GM23338 (cell line): Measurements from ENCODE around the gene PRDM11. TPM values are rescaled to one million over a fixed set of nuclear protein-coding genes. Genes with fewer than 3 reads are reported as not detected.

Experiments used
- ATAC-seq: fragments of 200-7000 bp; cut with Tn5 transposase; 3 replicates; pipeline ENCODE4 v1.9.1; 2020
- DNase-seq: peaks from one replicate; pipeline ENCODE4 v3.0.0-alpha.2; 2015; ENCODE audit warnings: low spot score
- H2AFZ ChIP-seq: fragments of 200-600 bp; sonication (generic); 2 replicates; pipeline ENCODE4 v1.8.0; 2016; ENCODE audit warnings: antibody characterized with exemption, mild to moderate bottlenecking, moderate library complexity
- H3F3A ChIP-seq: fragments of 200-600 bp; sonication (generic); replicated peaks from 2 replicates; pipeline ENCODE4 v1.8.0; 2017; ENCODE audit warnings: antibody characterized with exemption, mixed run types, low read depth
- H3K27ac ChIP-seq: fragments of 200-600 bp; sonication (generic); 2 replicates; pipeline ENCODE4 v1.6.1; 2016; ENCODE audit warnings: low read depth
- H3K27me3 ChIP-seq: fragments of 200-600 bp; sonication (generic); 2 replicates; pipeline ENCODE4 v1.8.0; 2016; ENCODE audit warnings: mild to moderate bottlenecking, mixed run types, moderate library complexity; ENCODE audit not compliant: insufficient read depth
- H3K36me3 ChIP-seq: fragments of 200-600 bp; sonication (generic); 2 replicates; pipeline ENCODE4 v1.8.0; 2016; ENCODE audit warnings: mild to moderate bottlenecking; ENCODE audit not compliant: insufficient read depth
- H3K4me1 ChIP-seq: fragments of 200-600 bp; sonication (generic); 2 replicates; pipeline ENCODE4 v1.8.0; 2016; ENCODE audit warnings: mild to moderate bottlenecking, moderate library complexity; ENCODE audit not compliant: insufficient read depth
- H3K4me2 ChIP-seq: fragments of 200-600 bp; sonication (generic); 2 replicates; pipeline ENCODE4 v1.7.1; 2017; ENCODE audit warnings: mixed run types
- H3K4me3 ChIP-seq: fragments of 200-600 bp; sonication (generic); 2 replicates; pipeline ENCODE4 v1.6.1; 2016; ENCODE audit warnings: mixed run types
- H3K79me2 ChIP-seq: fragments of 200-600 bp; sonication (generic); replicated peaks from 2 replicates; pipeline ENCODE4 v1.8.0; 2017; ENCODE audit warnings: mild to moderate bottlenecking; ENCODE audit not compliant: insufficient read depth
- H3K9me2 ChIP-seq: fragments of 200-600 bp; sonication (generic); 2 replicates; pipeline ENCODE4 v1.8.0; 2017; ENCODE audit not compliant: insufficient read depth
- H4K20me1 ChIP-seq: fragments of 200-600 bp; sonication (generic); replicated peaks from 2 replicates; pipeline ENCODE4 v1.8.0; 2017; ENCODE audit warnings: mild to moderate bottlenecking; ENCODE audit not compliant: insufficient read depth
- H3K27ac Mint-ChIP-seq: 2 replicates; pipeline ENCODE4 v1.8.0; 2020; ENCODE audit warnings: inconsistent platforms, mild to moderate bottlenecking, moderate library complexity, mixed read lengths
- H3K27me3 Mint-ChIP-seq: 3 replicates; pipeline ENCODE4 v1.8.0; 2022; ENCODE audit warnings: low read depth, mild to moderate bottlenecking, moderate library complexity, mixed read lengths, inconsistent platforms; ENCODE audit not compliant: insufficient read depth, poor library complexity
- H3K36me3 Mint-ChIP-seq: 3 replicates; pipeline ENCODE4 v1.8.0; 2021; ENCODE audit warnings: low read depth, mild to moderate bottlenecking, inconsistent platforms, moderate library complexity, mixed read lengths
- H3K4me1 Mint-ChIP-seq: 3 replicates; pipeline ENCODE4 v1.8.0; 2020; ENCODE audit warnings: mild to moderate bottlenecking, inconsistent platforms, mixed read lengths
- H3K4me3 Mint-ChIP-seq: 3 replicates; pipeline ENCODE4 v1.8.0; 2021; ENCODE audit warnings: moderate library complexity, mild to moderate bottlenecking, inconsistent platforms, mixed read lengths
- H3K9me3 Mint-ChIP-seq: 3 replicates; pipeline ENCODE4 v1.8.0; 2020; ENCODE audit warnings: moderate library complexity, mild to moderate bottlenecking, inconsistent platforms, mixed read lengths
- CTCF ChIP-seq, 2 experiments: fragments of 200-600 bp in 1 of 2; sonication (generic) in 1 of 2; conservative IDR thresholded peaks; 2 replicates each; pipeline versions ENCODE4 v1.5.1 to v1.6.1; 2016 to 2017; ENCODE audit warnings: antibody characterized with exemption in 2 of 2, low read depth in 2 of 2, mild to moderate bottlenecking in 2 of 2, moderate library complexity in 1 of 2
- EZH2 ChIP-seq: fragments of 200-600 bp; sonication (generic); IDR thresholded peaks from one replicate; pipeline ENCODE4 v1.8.0; 2017; ENCODE audit warnings: antibody characterized with exemption, mild to moderate bottlenecking, low read depth; ENCODE audit not compliant: unreplicated experiment
- JUNB ChIP-seq: IDR thresholded peaks from one replicate; pipeline ENCODE4 v1.6.1; 2016; ENCODE audit warnings: antibody characterized with exemption; ENCODE audit not compliant: unreplicated experiment
- NANOG ChIP-seq: IDR thresholded peaks from 2 replicates; pipeline ENCODE4 v1.6.1; 2016; ENCODE audit warnings: antibody characterized with exemption, borderline replicate concordance
- STAT1 ChIP-seq: IDR thresholded peaks from one replicate; pipeline ENCODE4 v1.6.1; 2016; ENCODE audit warnings: antibody characterized with exemption; ENCODE audit not compliant: unreplicated experiment
- ZNF114 ChIP-seq: fragments of 250-450 bp; sonication (Bioruptor Pico); IDR thresholded peaks from 2 replicates; pipeline ENCODE4 v1.5.0; 2020; ENCODE audit warnings: mild to moderate bottlenecking, moderate library complexity
- ZNF331 ChIP-seq: fragments of 250-450 bp; sonication (Bioruptor Pico); IDR thresholded peaks from 2 replicates; pipeline ENCODE4 v1.5.0; 2020; ENCODE audit warnings: low read depth, mild to moderate bottlenecking, moderate library complexity
- polyA plus RNA-seq: library from polyadenylated mRNA; unstranded; fragments of >200 nt; fragmentation: Nextera tagmentation; extraction: Ambion mirVana; gene quantifications from 2 replicates; pipeline ENCODE4 v1.2.1, GENCODE V29; 2016
- total RNA-seq: library from RNA; depleted of rRNA; stranded (reverse); fragments of >200 nt; shearing (Covaris generic); gene quantifications from 2 replicates; pipeline ENCODE4 v1.2.3, GENCODE V29; 2014

PRDM11 gene
- total and polyA plus RNA-seq, 2 experiments from 2014 or later, result 0.97 to 10.4 TPM

- no peaks in the 10 kb centered on the region for H3K9me3 Mint-ChIP-seq
- Histone ChIP-seq H3K4me1 (no peaks in the 10 kb centered on the region; the same call in 1 of the 2 replicates), H3K4me3 (no peak overlapping the region), H3K4me2 (no peak overlapping the region), H4K20me1 (no peaks in the 10 kb centered on the region; the same call in 1 of the 2 replicates), H3K9me2 (no peaks in the 10 kb centered on the region; the same call in 1 of the 2 replicates), H2AFZ (no peak overlapping the region), H3K27ac (no peak overlapping the region), H3K36me3 (no peaks in the 10 kb centered on the region), H3F3A (no peaks in the 10 kb centered on the region), H3K79me2 (no peaks in the 10 kb centered on the region), H3K27me3 (no peaks in the 10 kb centered on the region)
- peaks cover 3% of the 10 kb centered on the region for H3K27me3 Mint-ChIP-seq
- no peak for TF ChIP-seq ZNF114 (CRISPR knock-in tag)
- H3K36me3 Mint-ChIP-seq, result peaks cover 6% of the 10 kb centered on the region; the same call in 1 of the 3 replicates
- no peak overlapping the region for H3K4me3 Mint-ChIP-seq
- DNase-seq, result no peak
- H3K4me1 Mint-ChIP-seq, result no peaks in the 10 kb centered on the region
- no peak for ATAC-seq
- H3K27ac Mint-ChIP-seq, result no peak overlapping the region
Measured at GRCh38 chr11:45219411-45219810, 73.0 kb downstream of the PRDM11 start.

GRCh38 chr11:45223496-45223895 is 77.1 kb downstream of the PRDM11 start:
- no peak overlapping the region for H2AFZ ChIP-seq
- no peak for ATAC-seq
- Mint-ChIP-seq H3K9me3 (no peaks in the 10 kb centered on the region), H3K36me3 (peaks cover 25% of the 10 kb centered on the region), H3K4me1 (no peaks in the 10 kb centered on the region), H3K27ac (no peak overlapping the region), H3K27me3 (peaks cover 2% of the 10 kb centered on the region), H3K4me3 (no peak overlapping the region)
- no peak for DNase-seq
- H3F3A ChIP-seq, result no peaks in the 10 kb centered on the region
- H3K27ac ChIP-seq, result no peak overlapping the region
- no peaks in the 10 kb centered on the region for H3K79me2 ChIP-seq
- no peaks in the 10 kb centered on the region for H3K4me1 ChIP-seq
- no peak overlapping the region for H3K4me3 ChIP-seq
- TF ChIP-seq CTCF (conservative IDR thresholded peaks at IDR 0.05; ENCODE audit: low read depth in 2 of 2), result no peak
- TF ChIP-seq ZNF331, result no peak
- no peak for TF ChIP-seq JUNB
- no peak for TF ChIP-seq EZH2
- no peak for TF ChIP-seq STAT1
- no peak for TF ChIP-seq NANOG
- no peaks in the 10 kb centered on the region for H3K27me3 ChIP-seq
- no peaks in the 10 kb centered on the region for H3K36me3 ChIP-seq
- H4K20me1 ChIP-seq, result peaks cover 2% of the 10 kb centered on the region
- H3K9me2 ChIP-seq, result no peaks in the 10 kb centered on the region; the same call in 1 of the 2 replicates
- H3K4me2 ChIP-seq, result no peak overlapping the region

- peaks cover 25% of the 10 kb centered on the region for H3K36me3 Mint-ChIP-seq
- ATAC-seq, result no peak
- H3K9me3 Mint-ChIP-seq, result no peaks in the 10 kb centered on the region
Measured at GRCh38 chr11:45224766-45225165, 78.3 kb downstream of the PRDM11 start.

More at GRCh38 chr11:45224766-45225165, 78.3 kb downstream of the PRDM11 start:
- TF ChIP-seq STAT1, result no peak
- no peak for TF ChIP-seq JUNB
- H4K20me1 ChIP-seq, result peaks cover 2% of the 10 kb centered on the region; the same call in 1 of the 2 replicates
- Mint-ChIP-seq H3K27ac (no peak overlapping the region), H3K4me1 (no peaks in the 10 kb centered on the region), H3K4me3 (no peak overlapping the region), H3K27me3 (peaks cover 2% of the 10 kb centered on the region)
- no peak overlapping the region for H3K27ac ChIP-seq
- H3K4me1 ChIP-seq, result no peaks in the 10 kb centered on the region
- no peak overlapping the region for H2AFZ ChIP-seq
- H3K4me3 ChIP-seq, result no peak overlapping the region
- no peaks in the 10 kb centered on the region for H3F3A ChIP-seq
- H3K36me3 ChIP-seq, result no peaks in the 10 kb centered on the region
- H3K27me3 ChIP-seq, result no peaks in the 10 kb centered on the region
- no peaks in the 10 kb centered on the region for H3K79me2 ChIP-seq
- no peaks in the 10 kb centered on the region; the same call in 1 of the 2 replicates for H3K9me2 ChIP-seq
- no peak for DNase-seq
- H3K4me2 ChIP-seq, result no peak overlapping the region
